GM23338 (cell line): ENCODE data around the gene PELI1. TPM values are rescaled to one million over a fixed set of nuclear protein-coding genes. Genes with fewer than 3 reads are reported as not detected.

Experiments
- ATAC-seq: fragments of 200-7000 bp; cut with Tn5 transposase; 3 replicates; pipeline ENCODE4 v1.9.1; 2020
- DNase-seq: peaks from one replicate; pipeline ENCODE4 v3.0.0-alpha.2; 2015; ENCODE audit warnings: low spot score
- H2AFZ ChIP-seq: fragments of 200-600 bp; sonication (generic); 2 replicates; pipeline ENCODE4 v1.8.0; 2016; ENCODE audit warnings: antibody characterized with exemption, mild to moderate bottlenecking, moderate library complexity
- H3F3A ChIP-seq: fragments of 200-600 bp; sonication (generic); replicated peaks from 2 replicates; pipeline ENCODE4 v1.8.0; 2017; ENCODE audit warnings: antibody characterized with exemption, mixed run types, low read depth
- H3K27ac ChIP-seq: fragments of 200-600 bp; sonication (generic); 2 replicates; pipeline ENCODE4 v1.6.1; 2016; ENCODE audit warnings: low read depth
- H3K27me3 ChIP-seq: fragments of 200-600 bp; sonication (generic); 2 replicates; pipeline ENCODE4 v1.8.0; 2016; ENCODE audit warnings: mild to moderate bottlenecking, mixed run types, moderate library complexity; ENCODE audit not compliant: insufficient read depth
- H3K36me3 ChIP-seq: fragments of 200-600 bp; sonication (generic); 2 replicates; pipeline ENCODE4 v1.8.0; 2016; ENCODE audit warnings: mild to moderate bottlenecking; ENCODE audit not compliant: insufficient read depth
- H3K4me1 ChIP-seq: fragments of 200-600 bp; sonication (generic); 2 replicates; pipeline ENCODE4 v1.8.0; 2016; ENCODE audit warnings: mild to moderate bottlenecking, moderate library complexity; ENCODE audit not compliant: insufficient read depth
- H3K4me2 ChIP-seq: fragments of 200-600 bp; sonication (generic); 2 replicates; pipeline ENCODE4 v1.7.1; 2017; ENCODE audit warnings: mixed run types
- H3K4me3 ChIP-seq: fragments of 200-600 bp; sonication (generic); 2 replicates; pipeline ENCODE4 v1.6.1; 2016; ENCODE audit warnings: mixed run types
- H3K79me2 ChIP-seq: fragments of 200-600 bp; sonication (generic); replicated peaks from 2 replicates; pipeline ENCODE4 v1.8.0; 2017; ENCODE audit warnings: mild to moderate bottlenecking; ENCODE audit not compliant: insufficient read depth
- H3K9me2 ChIP-seq: fragments of 200-600 bp; sonication (generic); 2 replicates; pipeline ENCODE4 v1.8.0; 2017; ENCODE audit not compliant: insufficient read depth
- H4K20me1 ChIP-seq: fragments of 200-600 bp; sonication (generic); replicated peaks from 2 replicates; pipeline ENCODE4 v1.8.0; 2017; ENCODE audit warnings: mild to moderate bottlenecking; ENCODE audit not compliant: insufficient read depth
- H3K27ac Mint-ChIP-seq: 2 replicates; pipeline ENCODE4 v1.8.0; 2020; ENCODE audit warnings: inconsistent platforms, mild to moderate bottlenecking, moderate library complexity, mixed read lengths
- H3K27me3 Mint-ChIP-seq: 3 replicates; pipeline ENCODE4 v1.8.0; 2022; ENCODE audit warnings: low read depth, mild to moderate bottlenecking, moderate library complexity, mixed read lengths, inconsistent platforms; ENCODE audit not compliant: insufficient read depth, poor library complexity
- H3K36me3 Mint-ChIP-seq: 3 replicates; pipeline ENCODE4 v1.8.0; 2021; ENCODE audit warnings: low read depth, mild to moderate bottlenecking, inconsistent platforms, moderate library complexity, mixed read lengths
- H3K4me1 Mint-ChIP-seq: 3 replicates; pipeline ENCODE4 v1.8.0; 2020; ENCODE audit warnings: mild to moderate bottlenecking, inconsistent platforms, mixed read lengths
- H3K4me3 Mint-ChIP-seq: 3 replicates; pipeline ENCODE4 v1.8.0; 2021; ENCODE audit warnings: moderate library complexity, mild to moderate bottlenecking, inconsistent platforms, mixed read lengths
- H3K9me3 Mint-ChIP-seq: 3 replicates; pipeline ENCODE4 v1.8.0; 2020; ENCODE audit warnings: moderate library complexity, mild to moderate bottlenecking, inconsistent platforms, mixed read lengths
- CREB1 ChIP-seq: fragments of 250-450 bp; sonication (Bioruptor Pico); IDR thresholded peaks from 2 replicates; pipeline ENCODE4 v1.5.0; 2020; ENCODE audit warnings: low read depth, mild to moderate bottlenecking, moderate library complexity
- CTCF ChIP-seq, 2 experiments: fragments of 200-600 bp in 1 of 2; sonication (generic) in 1 of 2; conservative IDR thresholded peaks; 2 replicates each; pipeline versions ENCODE4 v1.5.1 to v1.6.1; 2016 to 2017; ENCODE audit warnings: antibody characterized with exemption in 2 of 2, low read depth in 2 of 2, mild to moderate bottlenecking in 2 of 2, moderate library complexity in 1 of 2
- EZH2 ChIP-seq: fragments of 200-600 bp; sonication (generic); IDR thresholded peaks from one replicate; pipeline ENCODE4 v1.8.0; 2017; ENCODE audit warnings: antibody characterized with exemption, mild to moderate bottlenecking, low read depth; ENCODE audit not compliant: unreplicated experiment
- EZH2phosphoT487 ChIP-seq: fragments of 200-600 bp; sonication (generic); IDR thresholded peaks from one replicate; pipeline ENCODE4 v1.8.1; 2018; ENCODE audit warnings: antibody characterized with exemption; ENCODE audit not compliant: unreplicated experiment
- JUNB ChIP-seq: IDR thresholded peaks from one replicate; pipeline ENCODE4 v1.6.1; 2016; ENCODE audit warnings: antibody characterized with exemption; ENCODE audit not compliant: unreplicated experiment
- NANOG ChIP-seq: IDR thresholded peaks from 2 replicates; pipeline ENCODE4 v1.6.1; 2016; ENCODE audit warnings: antibody characterized with exemption, borderline replicate concordance
- POLR2AphosphoS5 ChIP-seq: IDR thresholded peaks from 2 replicates; pipeline ENCODE4 v1.6.1; 2016; ENCODE audit warnings: antibody characterized with exemption, low read depth
- REST ChIP-seq: IDR thresholded peaks from one replicate; pipeline ENCODE4 v1.6.1; 2018; ENCODE audit warnings: antibody characterized with exemption; ENCODE audit not compliant: unreplicated experiment
- STAT1 ChIP-seq: IDR thresholded peaks from one replicate; pipeline ENCODE4 v1.6.1; 2016; ENCODE audit warnings: antibody characterized with exemption; ENCODE audit not compliant: unreplicated experiment
- ZNF114 ChIP-seq: fragments of 250-450 bp; sonication (Bioruptor Pico); IDR thresholded peaks from 2 replicates; pipeline ENCODE4 v1.5.0; 2020; ENCODE audit warnings: mild to moderate bottlenecking, moderate library complexity
- ZNF331 ChIP-seq: fragments of 250-450 bp; sonication (Bioruptor Pico); IDR thresholded peaks from 2 replicates; pipeline ENCODE4 v1.5.0; 2020; ENCODE audit warnings: low read depth, mild to moderate bottlenecking, moderate library complexity
- polyA plus RNA-seq: library from polyadenylated mRNA; unstranded; fragments of >200 nt; fragmentation: Nextera tagmentation; extraction: Ambion mirVana; gene quantifications from 2 replicates; pipeline ENCODE4 v1.2.1, GENCODE V29; 2016
- total RNA-seq: library from RNA; depleted of rRNA; stranded (reverse); fragments of >200 nt; shearing (Covaris generic); gene quantifications from 2 replicates; pipeline ENCODE4 v1.2.3, GENCODE V29; 2014
- TF ChIP-seq, protein P1 (sequence below): IDR thresholded peaks from 2 replicates; pipeline ENCODE4 v1.6.1; 2016; ENCODE audit warnings: antibody characterized with exemption
- TF ChIP-seq, protein P2 (sequence below): fragments of 250-450 bp; sonication (Bioruptor Pico); IDR thresholded peaks from 2 replicates; pipeline ENCODE4 v1.5.0; 2020; ENCODE audit warnings: mild to moderate bottlenecking, moderate library complexity

The PELI1 gene
- total and polyA plus RNA-seq, 2 experiments from 2014 or later: 32.4 to 61.8 TPM

- TF ChIP-seq, protein P1, sequence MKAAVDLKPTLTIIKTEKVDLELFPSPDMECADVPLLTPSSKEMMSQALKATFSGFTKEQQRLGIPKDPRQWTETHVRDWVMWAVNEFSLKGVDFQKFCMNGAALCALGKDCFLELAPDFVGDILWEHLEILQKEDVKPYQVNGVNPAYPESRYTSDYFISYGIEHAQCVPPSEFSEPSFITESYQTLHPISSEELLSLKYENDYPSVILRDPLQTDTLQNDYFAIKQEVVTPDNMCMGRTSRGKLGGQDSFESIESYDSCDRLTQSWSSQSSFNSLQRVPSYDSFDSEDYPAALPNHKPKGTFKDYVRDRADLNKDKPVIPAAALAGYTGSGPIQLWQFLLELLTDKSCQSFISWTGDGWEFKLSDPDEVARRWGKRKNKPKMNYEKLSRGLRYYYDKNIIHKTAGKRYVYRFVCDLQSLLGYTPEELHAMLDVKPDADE: no peak
- TF ChIP-seq ZNF331 (CRISPR knock-in tag) (no peak), REST (no peak), POLR2AphosphoS5 (no peak), NANOG (no peak), JUNB (no peak), EZH2phosphoT487 (no peak), STAT1 (no peak), EZH2 (no peak), CTCF (conservative IDR thresholded peaks at IDR 0.05; ENCODE audit: low read depth in 2 of 2) (no peak), CREB1 (CRISPR knock-in tag) (no peak), ZNF114 (CRISPR knock-in tag) (no peak)
- TF ChIP-seq, protein P2, sequence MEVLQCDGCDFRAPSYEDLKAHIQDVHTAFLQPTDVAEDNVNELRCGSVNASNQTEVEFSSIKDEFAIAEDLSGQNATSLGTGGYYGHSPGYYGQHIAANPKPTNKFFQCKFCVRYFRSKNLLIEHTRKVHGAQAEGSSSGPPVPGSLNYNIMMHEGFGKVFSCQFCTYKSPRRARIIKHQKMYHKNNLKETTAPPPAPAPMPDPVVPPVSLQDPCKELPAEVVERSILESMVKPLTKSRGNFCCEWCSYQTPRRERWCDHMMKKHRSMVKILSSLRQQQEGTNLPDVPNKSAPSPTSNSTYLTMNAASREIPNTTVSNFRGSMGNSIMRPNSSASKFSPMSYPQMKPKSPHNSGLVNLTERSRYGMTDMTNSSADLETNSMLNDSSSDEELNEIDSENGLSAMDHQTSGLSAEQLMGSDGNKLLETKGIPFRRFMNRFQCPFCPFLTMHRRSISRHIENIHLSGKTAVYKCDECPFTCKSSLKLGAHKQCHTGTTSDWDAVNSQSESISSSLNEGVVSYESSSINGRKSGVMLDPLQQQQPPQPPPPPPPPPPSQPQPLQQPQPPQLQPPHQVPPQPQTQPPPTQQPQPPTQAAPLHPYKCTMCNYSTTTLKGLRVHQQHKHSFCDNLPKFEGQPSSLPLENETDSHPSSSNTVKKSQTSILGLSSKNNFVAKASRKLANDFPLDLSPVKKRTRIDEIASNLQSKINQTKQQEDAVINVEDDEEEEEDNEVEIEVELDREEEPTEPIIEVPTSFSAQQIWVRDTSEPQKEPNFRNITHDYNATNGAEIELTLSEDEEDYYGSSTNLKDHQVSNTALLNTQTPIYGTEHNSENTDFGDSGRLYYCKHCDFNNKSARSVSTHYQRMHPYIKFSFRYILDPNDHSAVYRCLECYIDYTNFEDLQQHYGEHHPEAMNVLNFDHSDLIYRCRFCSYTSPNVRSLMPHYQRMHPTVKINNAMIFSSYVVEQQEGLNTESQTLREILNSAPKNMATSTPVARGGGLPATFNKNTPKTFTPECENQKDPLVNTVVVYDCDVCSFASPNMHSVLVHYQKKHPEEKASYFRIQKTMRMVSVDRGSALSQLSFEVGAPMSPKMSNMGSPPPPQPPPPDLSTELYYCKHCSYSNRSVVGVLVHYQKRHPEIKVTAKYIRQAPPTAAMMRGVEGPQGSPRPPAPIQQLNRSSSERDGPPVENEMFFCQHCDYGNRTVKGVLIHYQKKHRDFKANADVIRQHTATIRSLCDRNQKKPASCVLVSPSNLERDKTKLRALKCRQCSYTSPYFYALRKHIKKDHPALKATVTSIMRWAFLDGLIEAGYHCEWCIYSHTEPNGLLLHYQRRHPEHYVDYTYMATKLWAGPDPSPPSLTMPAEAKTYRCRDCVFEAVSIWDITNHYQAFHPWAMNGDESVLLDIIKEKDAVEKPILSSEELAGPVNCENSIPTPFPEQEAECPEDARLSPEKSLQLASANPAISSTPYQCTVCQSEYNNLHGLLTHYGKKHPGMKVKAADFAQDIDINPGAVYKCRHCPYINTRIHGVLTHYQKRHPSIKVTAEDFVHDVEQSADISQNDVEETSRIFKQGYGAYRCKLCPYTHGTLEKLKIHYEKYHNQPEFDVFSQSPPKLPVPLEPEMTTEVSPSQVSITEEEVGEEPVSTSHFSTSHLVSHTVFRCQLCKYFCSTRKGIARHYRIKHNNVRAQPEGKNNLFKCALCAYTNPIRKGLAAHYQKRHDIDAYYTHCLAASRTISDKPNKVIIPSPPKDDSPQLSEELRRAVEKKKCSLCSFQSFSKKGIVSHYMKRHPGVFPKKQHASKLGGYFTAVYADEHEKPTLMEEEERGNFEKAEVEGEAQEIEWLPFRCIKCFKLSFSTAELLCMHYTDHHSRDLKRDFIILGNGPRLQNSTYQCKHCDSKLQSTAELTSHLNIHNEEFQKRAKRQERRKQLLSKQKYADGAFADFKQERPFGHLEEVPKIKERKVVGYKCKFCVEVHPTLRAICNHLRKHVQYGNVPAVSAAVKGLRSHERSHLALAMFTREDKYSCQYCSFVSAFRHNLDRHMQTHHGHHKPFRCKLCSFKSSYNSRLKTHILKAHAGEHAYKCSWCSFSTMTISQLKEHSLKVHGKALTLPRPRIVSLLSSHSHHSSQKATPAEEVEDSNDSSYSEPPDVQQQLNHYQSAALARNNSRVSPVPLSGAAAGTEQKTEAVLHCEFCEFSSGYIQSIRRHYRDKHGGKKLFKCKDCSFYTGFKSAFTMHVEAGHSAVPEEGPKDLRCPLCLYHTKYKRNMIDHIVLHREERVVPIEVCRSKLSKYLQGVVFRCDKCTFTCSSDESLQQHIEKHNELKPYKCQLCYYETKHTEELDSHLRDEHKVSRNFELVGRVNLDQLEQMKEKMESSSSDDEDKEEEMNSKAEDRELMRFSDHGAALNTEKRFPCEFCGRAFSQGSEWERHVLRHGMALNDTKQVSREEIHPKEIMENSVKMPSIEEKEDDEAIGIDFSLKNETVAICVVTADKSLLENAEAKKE (CRISPR knock-in tag): no peak
- no peaks in the 10 kb centered on the region for H3K9me3 Mint-ChIP-seq
- peak overlapping the region; percentile 93 for H3K4me3 Mint-ChIP-seq
- H3K9me2 ChIP-seq: no peaks in the 10 kb centered on the region
- peak overlapping the region; percentile 91 for H3K4me2 ChIP-seq
- H4K20me1 ChIP-seq: peaks cover 2% of the 10 kb centered on the region; the same call in 1 of the 2 replicates
- H3K27me3 ChIP-seq: no peaks in the 10 kb centered on the region
- H2AFZ ChIP-seq: no peak overlapping the region
- DNase-seq: peak; percentile 21
- no peak for ATAC-seq
- H3F3A ChIP-seq: no peaks in the 10 kb centered on the region
- H3K36me3 Mint-ChIP-seq: peaks cover 18% of the 10 kb centered on the region; the same call in 2 of the 3 replicates
- H3K79me2 ChIP-seq: peaks cover 68% of the 10 kb centered on the region
- peaks cover 39% of the 10 kb centered on the region for H3K4me1 ChIP-seq
- peak overlapping the region; percentile 67 for H3K27ac Mint-ChIP-seq
- peak overlapping the region; percentile 82 for H3K4me3 ChIP-seq
- no peaks in the 10 kb centered on the region for H3K36me3 ChIP-seq
- H3K27ac ChIP-seq: no peak overlapping the region
- H3K4me1 Mint-ChIP-seq: peaks cover 49% of the 10 kb centered on the region
- peaks cover 3% of the 10 kb centered on the region for H3K27me3 Mint-ChIP-seq
Measured at GRCh38 chr2:64141674-64142405, 2.4 kb downstream of the PELI1 start.
